OCI-LY1 (cell line): ENCODE data around the gene CHRNG.

ENCODE experiments used
- EZH2 ChIP-seq: fragments of 200-600 bp; sonication (generic), shearing (Covaris generic); IDR thresholded peaks from 2 replicates; pipeline ENCODE4 v1.8.0; 2017; ENCODE audit warnings: borderline replicate concordance, mixed run types, mild to moderate bottlenecking, antibody characterized with exemption, low read length, moderate library complexity, mixed read lengths
- TF ChIP-seq, protein P1 (sequence below): fragments of 200-600 bp; sonication (generic), shearing (Covaris generic); IDR thresholded peaks from 2 replicates; pipeline ENCODE4 v1.5.1; 2017; ENCODE audit warnings: mild to moderate bottlenecking, antibody characterized with exemption, low read length, moderate library complexity, mixed read lengths

DNA sequence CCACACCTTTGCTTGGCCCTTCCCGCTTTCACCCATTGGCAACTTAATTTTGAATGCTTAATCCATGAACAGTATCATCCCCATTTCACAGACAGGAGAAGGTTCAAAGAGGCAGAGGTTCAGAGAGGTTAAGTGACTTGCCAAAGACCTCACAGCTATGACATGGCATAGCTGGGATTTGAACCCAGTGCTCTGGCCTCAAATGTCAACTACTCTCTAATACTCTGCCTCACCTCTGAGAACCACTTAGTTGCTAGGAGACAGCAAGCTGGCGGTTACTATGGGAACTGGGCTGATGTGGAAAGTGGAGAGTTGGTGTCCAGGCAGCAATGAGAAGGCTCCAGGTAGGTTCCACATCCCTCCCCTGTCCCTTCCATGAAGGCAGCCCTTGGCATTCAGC lies 35.1 kb upstream of the CHRNG start:
- TF ChIP-seq, protein P1, sequence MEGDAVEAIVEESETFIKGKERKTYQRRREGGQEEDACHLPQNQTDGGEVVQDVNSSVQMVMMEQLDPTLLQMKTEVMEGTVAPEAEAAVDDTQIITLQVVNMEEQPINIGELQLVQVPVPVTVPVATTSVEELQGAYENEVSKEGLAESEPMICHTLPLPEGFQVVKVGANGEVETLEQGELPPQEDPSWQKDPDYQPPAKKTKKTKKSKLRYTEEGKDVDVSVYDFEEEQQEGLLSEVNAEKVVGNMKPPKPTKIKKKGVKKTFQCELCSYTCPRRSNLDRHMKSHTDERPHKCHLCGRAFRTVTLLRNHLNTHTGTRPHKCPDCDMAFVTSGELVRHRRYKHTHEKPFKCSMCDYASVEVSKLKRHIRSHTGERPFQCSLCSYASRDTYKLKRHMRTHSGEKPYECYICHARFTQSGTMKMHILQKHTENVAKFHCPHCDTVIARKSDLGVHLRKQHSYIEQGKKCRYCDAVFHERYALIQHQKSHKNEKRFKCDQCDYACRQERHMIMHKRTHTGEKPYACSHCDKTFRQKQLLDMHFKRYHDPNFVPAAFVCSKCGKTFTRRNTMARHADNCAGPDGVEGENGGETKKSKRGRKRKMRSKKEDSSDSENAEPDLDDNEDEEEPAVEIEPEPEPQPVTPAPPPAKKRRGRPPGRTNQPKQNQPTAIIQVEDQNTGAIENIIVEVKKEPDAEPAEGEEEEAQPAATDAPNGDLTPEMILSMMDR = no peak
- no peak for TF ChIP-seq EZH2
